KMS-11 (cell line): ENCODE data around the gene ANKFY1.

ENCODE experiments used
- H2AFZ ChIP-seq: fragments of 200-600 bp; sonication (generic); 2 replicates; pipeline ENCODE4 v1.6.1; 2016; ENCODE audit warnings: antibody characterized with exemption, mixed run types, low read depth
- H3K27ac ChIP-seq: fragments of 200-600 bp; sonication (generic); 2 replicates; pipeline ENCODE4 v1.6.1; 2016; ENCODE audit warnings: mild to moderate bottlenecking, mixed run types
- H3K27me3 ChIP-seq: fragments of 200-600 bp; sonication (generic); 2 replicates; pipeline ENCODE4 v1.6.1; 2017; ENCODE audit warnings: mild to moderate bottlenecking, low read depth, mixed run types, moderate library complexity; ENCODE audit not compliant: insufficient read depth
- H3K36me3 ChIP-seq: fragments of 200-600 bp; sonication (generic); 2 replicates; pipeline ENCODE4 v1.6.1; 2017; ENCODE audit warnings: mild to moderate bottlenecking, mixed run types; ENCODE audit not compliant: insufficient read depth
- H3K4me1 ChIP-seq: fragments of 200-600 bp; sonication (generic); 2 replicates; pipeline ENCODE4 v1.6.1; 2016; ENCODE audit warnings: mild to moderate bottlenecking, low read depth, mixed run types; ENCODE audit not compliant: poor library complexity, severe bottlenecking
- H3K4me2 ChIP-seq: fragments of 200-600 bp; sonication (generic); 2 replicates; pipeline ENCODE4 v1.7.0; 2016; ENCODE audit warnings: mild to moderate bottlenecking, mixed run types
- H3K4me3 ChIP-seq: fragments of 200-600 bp; sonication (generic); IDR thresholded peaks from 2 replicates; pipeline ENCODE4 v1.6.1; 2017; ENCODE audit warnings: low read depth, low read length, mixed read lengths; ENCODE audit not compliant: insufficient read depth
- H3K79me2 ChIP-seq: fragments of 200-600 bp; sonication (generic); 2 replicates; pipeline ENCODE4 v1.6.1; 2016; ENCODE audit warnings: low read depth, mixed run types; ENCODE audit not compliant: insufficient read depth
- H3K9ac ChIP-seq: fragments of 200-600 bp; sonication (generic); 2 replicates; pipeline ENCODE4 v1.6.1; 2016; ENCODE audit warnings: mild to moderate bottlenecking, mixed run types
- H4K20me1 ChIP-seq: fragments of 200-600 bp; sonication (generic); 2 replicates; pipeline ENCODE4 v1.6.1; 2016; ENCODE audit warnings: mild to moderate bottlenecking, mixed run types; ENCODE audit not compliant: insufficient read depth
- TF ChIP-seq, protein P1 (sequence below): fragments of 200-600 bp; sonication (generic); conservative IDR thresholded peaks from 2 replicates; pipeline ENCODE4 v1.6.1; 2017; ENCODE audit warnings: low read depth, mild to moderate bottlenecking, antibody characterized with exemption, low read length, moderate library complexity, mixed read lengths

Gene ANKFY1

DNA sequence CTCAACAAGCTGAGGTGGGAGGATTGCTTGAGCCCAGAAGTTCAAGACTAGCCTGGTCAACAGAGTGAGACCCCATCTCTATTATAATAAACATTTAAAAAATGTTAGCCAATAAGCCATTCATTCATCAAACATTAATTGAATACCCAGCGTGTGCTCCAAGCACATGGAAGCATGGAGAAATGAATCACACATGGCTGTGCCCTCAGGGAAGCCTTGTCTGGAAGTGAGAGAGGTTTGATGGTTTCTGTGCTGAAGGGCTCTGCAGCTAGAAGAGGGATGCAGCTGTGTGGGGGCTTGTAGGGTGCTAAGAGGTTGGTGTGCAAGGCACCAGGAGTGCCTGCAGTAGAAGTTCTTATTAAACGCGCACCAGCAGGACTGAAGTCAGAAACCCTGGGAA lies 109.6 kb downstream of the ANKFY1 start:
- no peak overlapping the region for H2AFZ ChIP-seq
- no peaks in the 10 kb centered on the region for H3K79me2 ChIP-seq
- H3K9ac ChIP-seq = no peak overlapping the region
- no peaks in the 10 kb centered on the region for H3K4me1 ChIP-seq
- no peaks in the 10 kb centered on the region for H4K20me1 ChIP-seq
- H3K27ac ChIP-seq = no peak overlapping the region
- H3K4me2 ChIP-seq = no peak overlapping the region
- no peaks in the 10 kb centered on the region for H3K36me3 ChIP-seq
- no peak overlapping the region for H3K4me3 ChIP-seq
- TF ChIP-seq, protein P1, sequence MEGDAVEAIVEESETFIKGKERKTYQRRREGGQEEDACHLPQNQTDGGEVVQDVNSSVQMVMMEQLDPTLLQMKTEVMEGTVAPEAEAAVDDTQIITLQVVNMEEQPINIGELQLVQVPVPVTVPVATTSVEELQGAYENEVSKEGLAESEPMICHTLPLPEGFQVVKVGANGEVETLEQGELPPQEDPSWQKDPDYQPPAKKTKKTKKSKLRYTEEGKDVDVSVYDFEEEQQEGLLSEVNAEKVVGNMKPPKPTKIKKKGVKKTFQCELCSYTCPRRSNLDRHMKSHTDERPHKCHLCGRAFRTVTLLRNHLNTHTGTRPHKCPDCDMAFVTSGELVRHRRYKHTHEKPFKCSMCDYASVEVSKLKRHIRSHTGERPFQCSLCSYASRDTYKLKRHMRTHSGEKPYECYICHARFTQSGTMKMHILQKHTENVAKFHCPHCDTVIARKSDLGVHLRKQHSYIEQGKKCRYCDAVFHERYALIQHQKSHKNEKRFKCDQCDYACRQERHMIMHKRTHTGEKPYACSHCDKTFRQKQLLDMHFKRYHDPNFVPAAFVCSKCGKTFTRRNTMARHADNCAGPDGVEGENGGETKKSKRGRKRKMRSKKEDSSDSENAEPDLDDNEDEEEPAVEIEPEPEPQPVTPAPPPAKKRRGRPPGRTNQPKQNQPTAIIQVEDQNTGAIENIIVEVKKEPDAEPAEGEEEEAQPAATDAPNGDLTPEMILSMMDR = no peak
- no peaks in the 10 kb centered on the region for H3K27me3 ChIP-seq

DNA sequence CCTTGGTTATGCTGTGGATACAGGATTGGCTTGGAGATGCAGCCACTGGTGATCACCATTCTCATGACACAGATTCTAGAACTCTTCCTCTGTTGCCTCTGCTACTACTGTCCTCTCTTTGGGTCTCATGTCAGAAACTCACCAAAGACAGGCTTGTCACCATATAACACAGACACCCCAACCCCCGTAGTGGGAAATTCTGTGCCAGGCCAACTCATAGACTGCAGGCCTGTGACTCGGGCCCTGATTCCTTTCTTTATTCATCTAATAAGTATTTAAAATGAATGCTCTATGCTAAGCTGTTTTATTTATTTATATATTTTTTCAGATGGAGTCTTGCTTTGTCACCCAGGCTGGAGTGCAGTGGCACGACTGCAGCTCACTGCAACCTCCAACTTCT lies 111.3 kb downstream of the ANKFY1 start:
- Histone ChIP-seq H3K27ac (no peak overlapping the region), H3K36me3 (no peaks in the 10 kb centered on the region), H3K4me2 (no peak overlapping the region), H3K4me3 (no peak overlapping the region), H3K4me1 (no peaks in the 10 kb centered on the region), H4K20me1 (no peaks in the 10 kb centered on the region), H3K9ac (no peak overlapping the region), H2AFZ (no peak overlapping the region), H3K27me3 (no peaks in the 10 kb centered on the region), H3K79me2 (no peaks in the 10 kb centered on the region)
- TF ChIP-seq, protein P1 = no peak

DNA sequence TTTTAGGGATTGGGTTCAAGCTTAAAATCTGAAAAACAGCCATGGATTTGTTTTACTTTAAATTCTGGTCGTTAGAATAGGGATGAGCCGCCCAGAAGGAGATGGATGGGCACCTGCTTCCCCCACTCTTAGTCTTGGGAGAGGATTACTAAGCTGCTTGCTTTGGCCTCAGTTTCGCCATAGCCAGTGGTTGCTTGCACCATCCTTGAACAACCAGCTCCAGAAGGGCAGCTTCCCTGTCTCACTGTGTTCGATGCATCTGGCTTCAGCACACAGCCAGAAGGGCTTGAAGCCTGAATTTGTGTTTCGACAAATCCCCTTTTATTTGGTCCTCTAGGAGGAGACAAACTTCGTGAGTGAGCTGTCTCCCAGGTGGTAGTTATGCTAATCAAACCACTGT lies 113.7 kb downstream of the ANKFY1 start:
- H3K79me2 ChIP-seq = no peaks in the 10 kb centered on the region
- H4K20me1 ChIP-seq = no peaks in the 10 kb centered on the region
- H3K4me2 ChIP-seq = no peak overlapping the region
- H3K27me3 ChIP-seq = no peaks in the 10 kb centered on the region
- H3K4me3 ChIP-seq = no peak overlapping the region
- no peak overlapping the region for H3K27ac ChIP-seq
- no peak overlapping the region for H2AFZ ChIP-seq
- no peaks in the 10 kb centered on the region for H3K36me3 ChIP-seq
- H3K4me1 ChIP-seq = no peaks in the 10 kb centered on the region
- no peak overlapping the region for H3K9ac ChIP-seq
- TF ChIP-seq, protein P1 = no peak

DNA sequence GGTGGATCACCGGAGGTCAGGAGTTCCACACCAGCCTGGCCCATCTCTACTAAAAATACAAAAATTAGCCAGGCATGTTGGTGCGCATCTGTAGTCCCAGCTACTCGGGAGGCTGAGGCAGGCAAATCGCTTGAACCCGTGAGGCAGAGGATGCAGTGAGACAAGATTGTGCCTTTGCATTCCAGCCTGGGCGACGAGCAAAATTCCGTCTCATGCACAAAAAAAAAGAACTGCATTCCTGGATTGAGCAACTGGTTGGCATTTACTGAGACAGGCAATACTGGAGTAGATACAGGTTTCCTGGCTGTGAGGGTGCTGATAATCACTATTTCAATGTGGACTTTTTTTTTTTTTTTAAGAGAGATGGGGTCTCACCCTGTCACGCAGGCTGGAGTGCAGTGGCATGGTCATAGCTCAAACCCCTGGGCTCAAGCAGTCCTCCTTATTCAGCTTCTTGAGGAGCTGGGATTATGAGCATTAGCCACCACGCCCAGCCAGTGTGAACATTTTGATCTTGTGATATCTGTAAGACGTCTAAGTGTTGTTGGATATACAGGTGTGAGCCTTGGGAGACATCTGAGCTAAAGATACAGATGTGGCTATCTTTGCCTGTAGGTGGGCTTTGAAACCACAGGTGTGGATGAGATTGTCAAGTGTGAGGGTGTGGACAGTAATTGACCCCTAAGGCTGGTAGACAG lies 115.0 kb downstream of the ANKFY1 start:
- Histone ChIP-seq H4K20me1 (no peaks in the 10 kb centered on the region), H3K79me2 (no peaks in the 10 kb centered on the region), H3K4me3 (no peak overlapping the region), H3K36me3 (no peaks in the 10 kb centered on the region), H3K4me1 (no peaks in the 10 kb centered on the region), H2AFZ (no peak overlapping the region), H3K4me2 (no peak overlapping the region), H3K27ac (no peak overlapping the region), H3K27me3 (no peaks in the 10 kb centered on the region), H3K9ac (no peak overlapping the region)
- TF ChIP-seq, protein P1 = no peak
